Myocyte (in vitro differentiated cells): ENCODE measurements around the gene CLSTN2. TPM values are rescaled to one million over a fixed set of nuclear protein-coding genes. Genes with fewer than 3 reads are reported as not detected.

Experiments
- DNase-seq: peaks from one replicate; pipeline ENCODE4 v3.0.0-alpha.2; 2012; ENCODE audit warnings: low read depth
- total RNA-seq: library from RNA; depleted of rRNA; stranded (reverse); fragments of >200 nt; gene quantifications from 2 replicates; pipeline ENCODE4 v1.2.3, GENCODE V29; 2014

Gene CLSTN2
- total RNA-seq, 1 donor from 2014 or later = 25.4 TPM

DNA sequence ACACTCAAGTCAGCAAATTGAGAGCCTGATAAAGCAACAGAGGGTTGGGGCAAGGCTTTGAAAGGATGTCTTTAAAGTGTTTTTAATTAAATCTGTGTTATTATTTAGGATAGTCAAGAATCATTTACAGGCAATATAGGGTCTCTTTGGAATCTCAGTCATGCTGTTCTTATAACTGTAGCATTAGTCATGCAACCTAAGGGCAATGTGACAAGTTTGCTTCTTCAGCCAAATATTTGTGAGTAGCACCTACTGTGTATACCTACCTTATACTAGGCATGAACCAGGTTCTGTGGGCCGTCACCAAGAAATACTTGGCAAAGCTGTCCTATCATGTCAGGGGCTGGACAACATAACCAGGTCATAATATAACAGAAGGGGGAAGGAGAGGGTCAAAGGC lies 558.3 kb downstream of the CLSTN2 start:
- DNase-seq = no peak

DNA sequence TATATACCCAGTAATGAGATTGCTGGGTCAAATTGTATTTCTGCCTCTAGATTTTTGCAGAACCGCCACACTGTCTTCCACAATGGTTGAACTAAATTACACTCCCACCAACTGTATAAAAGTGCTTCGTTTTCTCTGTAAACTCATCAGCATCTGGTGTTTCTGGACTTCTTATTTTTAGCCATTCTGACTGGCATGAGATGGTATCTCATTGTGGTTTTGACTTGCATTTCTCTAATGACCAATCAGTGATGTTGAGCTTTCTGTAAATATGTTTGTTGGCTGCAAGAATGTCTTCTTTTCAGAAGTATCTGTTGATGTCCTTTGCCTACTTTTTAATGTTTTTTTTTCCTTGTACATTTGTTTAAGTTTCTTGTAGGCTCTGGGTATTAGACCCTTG lies 560.0 kb downstream of the CLSTN2 start:
- DNase-seq = peak; percentile 49

DNA sequence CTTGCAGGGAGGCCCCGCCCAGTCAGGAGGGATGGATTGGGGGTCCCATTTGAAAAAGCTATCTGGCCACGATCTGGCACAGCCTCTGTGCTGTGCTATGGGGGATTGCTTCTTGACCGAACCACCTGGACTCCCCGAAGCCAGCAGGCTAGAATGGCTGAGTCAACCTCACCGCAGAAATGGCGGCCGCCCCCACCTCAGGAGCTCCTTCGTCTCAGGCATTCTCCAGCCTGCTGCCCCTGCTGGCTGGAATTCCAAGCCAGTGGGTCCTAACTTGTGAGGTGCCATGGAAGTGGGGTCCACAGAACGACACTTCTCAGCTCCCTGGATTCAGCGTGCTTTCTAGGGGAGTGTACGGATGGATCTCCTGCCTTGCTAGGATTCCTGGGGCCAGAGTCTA lies 562.3 kb downstream of the CLSTN2 start:
- no peak for DNase-seq

DNA sequence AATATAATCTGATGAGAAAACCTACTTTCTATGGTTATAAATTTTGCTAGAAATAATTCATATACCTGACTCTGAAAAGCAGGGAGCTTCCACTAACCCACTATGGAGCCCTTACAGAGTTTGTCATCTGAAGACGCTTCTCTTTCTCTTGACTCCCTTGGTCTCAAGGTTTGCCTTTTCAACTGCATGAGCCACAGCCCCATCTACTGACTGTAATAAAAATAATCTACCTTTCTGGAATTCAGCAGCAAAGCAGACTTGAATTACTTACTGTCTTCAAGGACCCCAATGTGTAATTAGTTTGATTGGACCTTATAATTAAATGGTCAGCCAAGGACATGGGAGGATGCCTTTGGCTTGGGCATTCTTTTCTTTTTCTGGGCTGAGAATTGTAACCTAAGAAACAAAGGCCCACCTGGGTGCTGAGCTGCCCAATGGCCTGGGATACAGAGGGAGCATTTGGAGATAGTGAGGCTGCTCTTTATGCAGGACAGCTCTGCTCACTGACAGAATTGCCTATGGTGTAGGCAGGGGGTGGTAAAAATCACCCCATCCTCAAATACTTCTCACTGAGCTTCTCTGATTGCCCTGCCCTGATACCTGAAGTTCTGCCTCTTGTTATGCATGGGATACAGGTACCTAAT lies 564.3 kb downstream of the CLSTN2 start:
- DNase-seq = peak; percentile 53

DNA sequence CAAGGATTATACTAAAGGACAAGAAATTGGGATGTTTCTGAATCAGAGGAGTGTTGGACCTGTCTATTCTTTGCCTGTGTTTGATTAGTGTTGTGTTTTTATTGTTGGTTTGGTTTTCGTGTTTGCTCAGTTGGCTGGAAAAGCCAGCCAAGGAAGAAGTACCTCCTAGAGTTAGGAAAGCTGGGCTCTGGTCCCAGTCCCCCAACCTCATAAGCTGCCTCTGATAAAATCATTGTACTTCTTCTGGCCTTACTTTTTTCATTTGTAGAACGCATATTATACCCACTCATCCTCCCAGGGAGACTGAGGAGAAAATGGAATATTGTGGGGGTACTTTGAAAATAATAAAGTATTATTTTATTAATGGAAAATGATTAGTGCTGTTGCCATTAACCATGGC lies 565.5 kb downstream of the CLSTN2 start:
- DNase-seq = no peak

DNA sequence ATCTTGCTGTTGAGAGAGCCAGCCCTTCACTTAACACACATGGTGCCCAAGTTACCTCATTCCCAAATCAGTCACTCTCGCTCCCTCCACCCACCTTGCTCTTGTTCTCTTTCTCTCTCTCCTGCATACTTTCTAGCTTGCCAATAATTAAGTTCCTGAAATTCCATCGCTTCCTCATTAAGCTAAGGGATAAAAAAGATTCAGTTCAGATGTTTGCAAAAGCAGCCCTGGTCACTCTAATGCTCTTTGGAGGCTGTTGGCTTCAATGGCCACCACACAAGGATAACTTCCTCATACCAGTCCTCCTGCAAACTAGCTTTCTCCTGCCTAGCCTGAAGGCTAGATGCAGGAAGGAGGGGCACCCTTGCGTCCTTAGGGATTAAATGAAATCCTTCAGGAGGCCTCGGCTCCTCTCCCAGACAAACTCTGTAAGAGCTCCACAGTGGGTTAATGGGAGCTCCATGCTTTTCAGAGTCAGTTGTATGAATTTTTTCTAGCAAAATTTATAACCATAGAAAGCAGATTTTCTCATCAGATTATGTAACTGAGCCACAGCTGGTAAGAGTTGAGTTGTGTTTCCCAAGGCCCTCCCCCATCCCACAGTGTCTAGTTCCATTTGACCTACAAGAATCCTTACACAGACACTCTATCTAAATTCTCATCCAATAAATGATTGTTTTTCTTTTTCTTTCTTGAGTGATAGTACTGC lies 566.2 kb downstream of the CLSTN2 start:
- DNase-seq = peak; percentile 46

DNA sequence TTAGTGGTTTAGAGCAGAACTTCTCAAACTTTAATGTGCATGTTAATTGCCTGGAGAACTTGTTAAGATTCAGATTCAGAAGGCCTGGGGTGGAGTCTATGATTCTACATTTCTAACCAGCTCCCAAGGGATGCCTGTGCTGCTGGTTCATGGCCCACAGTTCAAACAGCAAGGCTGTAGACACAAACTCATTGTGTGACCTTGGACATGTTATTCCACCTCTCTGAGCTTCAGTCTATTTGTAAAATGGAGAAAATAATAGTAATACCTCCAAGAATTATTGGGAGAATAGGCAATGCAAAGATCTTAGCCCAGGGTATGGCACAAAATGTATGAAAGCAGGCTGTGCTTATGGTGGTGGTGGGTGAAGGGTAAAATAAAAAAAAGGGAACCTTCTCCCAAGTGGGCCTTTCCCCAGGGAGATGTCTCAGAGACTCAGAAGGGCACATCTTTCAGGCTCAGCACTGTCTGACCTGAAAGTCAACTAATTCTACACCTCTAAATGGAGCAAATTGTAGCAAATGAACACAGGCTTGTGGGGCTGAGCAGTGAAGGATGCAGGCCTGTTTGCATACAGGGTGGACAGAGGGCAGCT lies 566.9 kb downstream of the CLSTN2 start:
- DNase-seq = no peak

DNA sequence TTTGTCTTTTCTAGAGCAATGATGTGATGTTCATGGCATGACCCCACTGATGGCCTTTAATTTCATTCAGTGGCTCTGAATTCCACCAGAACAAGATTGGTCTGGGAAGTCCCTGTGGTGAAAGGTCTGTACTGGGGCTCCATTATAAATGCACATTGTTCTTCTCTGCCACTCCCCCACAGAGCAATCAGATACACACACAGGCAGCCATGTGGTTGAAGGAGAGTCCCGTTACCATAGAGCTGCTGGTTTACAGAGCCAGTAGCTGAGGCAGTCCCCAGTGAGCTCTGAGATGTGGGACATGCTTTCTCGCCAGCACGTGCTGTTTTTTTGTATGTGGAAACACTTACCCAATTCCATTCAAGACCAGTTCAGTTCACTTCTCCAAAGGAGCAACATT lies 570.2 kb downstream of the CLSTN2 start:
- DNase-seq = peak; percentile 85

DNA sequence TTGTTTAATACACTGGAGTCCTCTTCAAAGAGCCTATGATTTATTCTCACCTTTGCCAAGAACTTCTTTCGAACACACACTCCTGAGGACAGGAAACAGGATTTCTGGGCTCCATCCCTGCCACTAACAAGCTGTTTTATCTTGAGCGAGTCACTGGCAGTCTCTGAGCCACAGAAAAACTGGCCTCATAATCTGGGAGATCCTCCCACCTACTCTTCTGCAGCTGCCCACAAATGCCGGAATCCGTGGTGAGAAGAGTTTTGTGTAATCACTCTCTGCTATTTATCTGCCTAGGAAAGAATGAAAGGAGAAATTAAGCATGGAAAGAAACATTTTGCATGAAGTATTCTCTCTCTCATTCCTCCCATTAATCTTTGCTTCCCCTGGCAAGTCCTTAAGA lies 570.9 kb downstream of the CLSTN2 start:
- DNase-seq = peak; percentile 41

DNA sequence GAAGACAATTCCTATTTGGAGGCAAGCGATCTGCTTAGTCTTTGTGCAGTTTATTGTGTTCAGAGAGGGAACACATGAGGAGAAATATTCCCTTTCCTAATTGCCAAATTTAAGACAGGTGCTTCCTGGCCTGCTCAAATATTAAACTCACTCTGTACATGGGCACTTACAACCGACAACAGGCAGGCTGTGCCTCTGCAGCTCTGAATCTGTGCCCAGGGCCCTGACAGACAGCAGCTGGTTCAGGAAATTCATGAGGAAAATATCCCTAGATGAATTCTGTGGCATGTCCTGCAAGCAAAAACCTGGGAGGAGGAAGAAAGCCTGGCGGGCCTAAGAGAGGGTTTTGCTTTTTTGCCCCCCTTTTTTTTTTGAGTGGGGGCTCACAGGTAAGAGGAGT lies 573.6 kb downstream of the CLSTN2 start:
- DNase-seq = peak; percentile 76

DNA sequence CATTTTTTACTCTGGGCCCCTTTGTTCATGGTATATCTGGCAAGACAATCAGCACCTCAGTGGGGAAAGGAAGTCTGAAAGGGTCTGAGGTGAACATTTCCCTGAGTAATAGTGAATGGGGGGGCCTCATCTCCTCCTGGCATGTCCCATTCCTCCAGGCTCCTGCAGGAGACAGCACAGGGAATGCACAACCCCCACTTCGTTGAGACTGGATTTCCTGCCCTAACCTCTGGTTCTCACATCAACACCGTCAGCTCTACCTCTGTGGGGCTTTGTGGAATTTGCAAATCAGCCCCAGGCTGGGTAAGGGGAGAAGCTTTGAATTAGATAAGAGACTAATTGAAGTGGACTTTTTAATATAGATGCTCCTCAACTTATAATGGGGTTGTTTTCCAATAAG lies 574.5 kb downstream of the CLSTN2 start:
- no peak for DNase-seq

DNA sequence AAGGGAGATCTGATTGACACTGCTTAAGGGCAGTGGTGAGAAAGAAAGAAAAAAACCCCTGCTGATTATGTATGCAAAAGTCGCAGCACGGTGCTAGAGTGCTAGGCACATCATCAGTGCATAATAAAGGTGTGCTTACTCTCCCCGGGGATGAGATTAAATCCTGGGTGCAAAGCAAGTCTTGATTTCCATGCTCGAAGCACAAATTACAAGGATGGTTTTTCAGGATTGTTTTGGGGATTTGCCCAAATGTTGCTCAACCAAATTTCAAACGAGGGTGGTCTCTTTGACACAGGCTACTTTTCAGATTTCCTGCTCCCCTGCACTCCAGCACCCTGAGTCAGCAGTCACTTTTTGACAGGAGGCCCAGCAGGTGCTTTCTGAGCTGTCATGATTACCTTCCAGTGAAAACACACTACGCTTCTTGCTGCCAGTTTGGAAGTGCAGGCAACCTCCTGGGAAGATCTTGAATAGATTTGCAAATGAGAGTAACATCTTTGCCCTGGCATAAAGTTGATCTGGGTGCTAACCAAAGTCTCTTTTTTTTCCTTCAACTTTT lies 575.4 kb downstream of the CLSTN2 start:
- no peak for DNase-seq

DNA sequence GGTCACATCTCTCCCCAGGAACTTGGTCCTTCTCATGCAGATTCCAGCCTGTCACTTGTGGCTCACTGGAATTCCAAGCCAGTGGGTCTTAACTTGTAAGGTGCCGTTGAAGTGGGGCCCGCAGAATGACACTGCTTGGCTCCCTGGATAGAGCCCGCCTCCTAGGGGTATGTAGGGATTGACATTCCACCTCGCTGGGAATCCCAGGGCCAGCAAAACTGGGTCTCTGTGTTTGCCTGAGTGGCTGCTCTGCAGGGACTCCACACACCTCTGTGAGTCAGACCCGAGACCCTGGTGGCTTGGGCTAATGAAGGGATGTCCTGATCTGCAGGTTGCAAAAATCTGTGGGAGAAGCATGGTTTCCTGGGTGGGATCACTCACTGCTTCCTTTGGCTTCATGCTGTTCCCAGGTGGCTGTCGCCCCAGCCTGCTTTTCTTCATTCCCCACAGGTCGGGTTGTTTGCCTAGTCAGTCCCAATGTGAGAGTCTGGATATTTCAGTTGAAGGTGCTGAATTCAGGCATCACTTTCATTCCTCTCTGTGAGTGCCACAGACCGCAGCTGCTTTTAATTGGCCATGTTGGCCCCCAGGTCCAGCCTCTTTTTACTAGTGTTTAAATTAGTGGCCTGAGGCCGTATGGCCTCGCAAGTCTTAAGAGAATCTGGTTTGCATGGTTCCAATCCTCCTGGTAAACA lies 586.9 kb downstream of the CLSTN2 start:
- DNase-seq = no peak

DNA sequence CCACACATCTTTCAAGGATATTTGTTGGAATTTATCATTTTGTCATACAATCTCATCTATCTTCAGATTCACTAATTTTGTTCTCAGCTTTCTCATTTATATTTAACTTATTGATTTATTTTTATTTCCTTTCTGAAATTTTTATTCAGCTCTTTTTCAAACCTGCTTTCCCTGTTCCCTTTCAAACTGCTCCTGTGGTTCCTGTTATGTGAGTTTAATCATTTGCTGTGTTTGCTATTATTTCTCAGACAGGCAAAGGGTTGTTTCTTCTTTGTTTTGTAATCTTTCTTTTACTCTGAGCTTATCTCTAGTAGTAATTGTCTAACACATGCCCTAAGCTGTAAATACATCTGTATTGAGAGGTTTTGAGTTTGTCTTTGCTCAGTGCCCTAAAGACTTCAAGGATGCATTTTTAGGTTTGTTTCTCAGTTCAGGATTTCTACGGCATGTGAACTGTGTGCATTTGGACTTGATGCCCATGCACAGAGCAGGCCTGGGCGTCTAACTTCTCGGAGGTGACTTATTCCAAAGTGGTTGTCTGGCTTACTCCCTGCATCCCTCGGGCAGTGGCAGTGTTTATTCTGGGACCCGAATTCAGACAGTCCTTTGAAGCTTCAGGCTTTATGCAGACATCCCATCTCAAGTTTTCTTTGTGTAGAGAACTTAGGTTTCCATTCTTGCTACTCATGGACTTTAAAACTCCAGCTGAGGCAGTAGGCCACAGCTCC lies 587.8 kb downstream of the CLSTN2 start:
- DNase-seq = no peak

DNA sequence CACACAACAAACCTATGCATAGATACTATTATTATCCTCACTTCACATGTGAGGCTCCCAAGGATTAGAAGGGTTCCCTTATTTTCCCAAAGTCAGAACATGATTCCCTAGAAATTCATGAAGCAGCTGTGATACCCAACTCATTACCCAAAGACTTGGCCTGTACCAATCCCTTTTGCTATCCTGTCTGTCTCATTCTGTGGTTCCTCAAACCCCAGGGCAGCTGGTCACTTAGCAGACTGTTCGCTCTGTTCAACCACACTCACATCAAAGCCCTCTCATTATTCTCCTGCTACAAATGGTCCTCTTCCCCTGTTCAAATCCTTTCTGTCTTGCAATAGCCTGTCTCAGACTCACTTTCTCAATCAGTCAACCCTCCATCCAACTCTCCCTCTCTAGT lies 588.6 kb downstream of the CLSTN2 start:
- peak; percentile 95 for DNase-seq

DNA sequence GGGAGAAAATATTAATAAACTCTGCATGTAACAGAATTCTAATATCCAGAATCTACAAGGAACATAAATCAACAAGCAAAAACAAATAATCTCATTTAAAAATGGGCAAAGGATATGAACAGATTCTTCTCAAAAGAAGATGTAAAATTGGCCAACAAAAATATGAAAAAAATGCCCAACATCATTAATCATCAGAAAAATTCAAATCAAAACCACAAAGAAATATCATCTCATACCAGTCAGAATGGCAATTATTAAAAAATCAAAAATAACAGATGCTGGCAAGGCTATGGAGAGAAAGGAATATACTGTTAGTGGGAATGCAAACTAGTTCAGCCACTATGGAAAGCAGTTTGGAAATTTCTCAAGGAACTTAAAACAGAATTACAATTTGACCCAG lies 592.2 kb downstream of the CLSTN2 start:
- peak; percentile 36 for DNase-seq

DNA sequence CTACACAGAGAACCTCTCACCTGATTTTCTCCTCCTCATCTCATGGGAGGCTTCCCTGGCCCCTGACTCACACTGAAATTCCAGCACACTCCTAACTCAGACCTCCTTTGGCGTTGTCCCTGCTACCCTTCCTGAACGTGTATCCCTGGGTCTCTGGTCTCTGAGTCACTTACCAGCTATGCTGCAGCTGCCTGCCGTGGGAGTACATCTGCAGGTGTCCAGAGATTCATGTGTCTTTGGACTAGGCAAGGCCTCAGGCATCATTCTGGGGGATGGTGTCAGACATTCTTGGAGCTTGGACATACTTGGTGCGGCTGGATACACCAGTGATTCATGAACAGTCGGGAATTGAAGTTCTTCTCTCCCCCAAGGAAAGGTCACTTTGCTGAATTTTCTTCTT lies 594.1 kb downstream of the CLSTN2 start:
- DNase-seq = peak; percentile 96

DNA sequence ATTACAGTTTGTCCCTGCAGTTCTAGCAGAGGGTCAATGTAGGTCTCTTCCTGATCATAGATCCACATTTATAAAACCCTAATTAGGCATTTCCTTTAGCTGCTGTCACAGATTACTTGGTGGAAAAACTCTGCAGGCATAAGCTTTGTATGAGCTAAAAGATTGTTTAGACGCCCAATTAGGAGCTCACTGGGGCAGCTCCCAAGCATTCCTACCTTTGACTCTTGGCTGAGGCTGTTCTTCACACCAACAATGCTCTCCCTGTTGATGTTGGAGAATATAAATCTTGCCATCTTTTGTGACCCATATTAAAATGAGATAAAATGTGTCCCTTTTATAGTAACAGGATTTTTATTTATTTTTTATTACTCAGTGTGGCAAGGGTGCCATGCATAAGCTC lies 594.6 kb downstream of the CLSTN2 start:
- no peak for DNase-seq

DNA sequence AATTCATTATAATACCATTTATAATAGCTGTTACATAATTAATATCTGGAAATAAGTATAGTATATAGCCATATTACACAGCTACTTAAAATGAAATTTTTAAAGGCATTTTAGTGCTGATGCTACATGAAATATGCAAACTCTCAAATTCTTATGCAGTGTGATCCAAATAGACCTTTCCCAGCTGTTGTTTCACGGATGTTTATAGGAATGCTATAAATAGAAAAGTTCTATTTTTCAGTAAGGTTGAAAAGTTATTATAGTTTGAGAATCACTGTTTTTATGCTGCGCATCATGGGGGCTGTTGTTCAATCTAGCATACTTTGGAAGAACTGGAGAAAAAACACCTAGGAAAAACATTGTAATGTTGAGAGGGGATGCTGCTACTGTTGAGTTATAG lies 595.1 kb downstream of the CLSTN2 start:
- DNase-seq = no peak

DNA sequence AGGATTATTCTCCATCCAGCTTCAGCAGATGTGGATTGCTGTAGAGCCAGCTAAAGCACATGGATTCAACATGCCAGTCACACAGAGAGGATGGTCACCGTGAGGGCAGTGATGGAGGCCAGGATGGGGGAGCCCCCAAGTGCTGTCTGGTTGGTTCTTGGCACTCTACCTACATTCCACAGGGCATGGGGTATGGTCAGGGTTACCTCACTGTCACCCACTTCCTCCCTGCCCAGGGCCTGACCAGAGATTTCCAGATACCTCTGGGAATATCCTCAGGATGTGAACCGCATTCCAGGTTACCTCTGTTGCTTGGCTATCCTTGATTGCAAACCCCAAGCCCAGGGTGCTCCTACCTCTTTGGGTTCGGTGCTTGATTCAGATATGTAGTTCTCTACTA lies 595.6 kb downstream of the CLSTN2 start:
- peak; percentile 56 for DNase-seq

DNA sequence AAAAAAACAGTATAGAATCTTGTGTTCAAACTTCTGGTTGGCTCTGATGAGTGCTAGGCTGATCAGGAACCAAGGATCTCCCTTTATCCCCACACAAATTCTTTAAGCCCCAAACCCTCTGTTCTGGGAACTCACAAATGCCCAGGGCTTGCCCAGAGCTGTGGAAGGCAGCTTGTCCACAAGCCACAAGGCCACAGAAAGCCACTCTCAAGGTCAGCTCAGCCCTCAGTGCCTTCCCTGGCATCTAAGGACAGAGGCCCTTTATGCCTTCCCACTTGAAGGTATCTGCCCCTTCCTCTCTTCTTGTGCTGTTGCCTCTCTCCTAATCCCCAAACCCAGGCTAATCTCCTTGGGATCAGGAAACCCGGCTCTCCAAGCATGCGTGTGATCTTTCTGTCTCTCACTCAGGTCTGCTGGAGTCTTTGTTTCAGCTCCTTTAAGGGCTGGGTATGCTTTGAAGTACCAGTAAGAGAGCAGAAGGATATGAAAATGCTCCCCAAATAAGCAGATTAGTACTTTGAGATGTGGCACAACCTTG lies 597.9 kb downstream of the CLSTN2 start:
- DNase-seq = peak; percentile 81
